GM21723 (cell line): Measurements from ENCODE around the gene ZC3H15.

ENCODE experiments used
- ATAC-seq: cut with Tn5 transposase; IDR thresholded peaks from one replicate; pipeline ENCODE4 v1.9.1; 2021; ENCODE audit warnings: mild to moderate bottlenecking, moderate library complexity; ENCODE audit not compliant: unreplicated experiment

The ZC3H15 gene

DNA sequence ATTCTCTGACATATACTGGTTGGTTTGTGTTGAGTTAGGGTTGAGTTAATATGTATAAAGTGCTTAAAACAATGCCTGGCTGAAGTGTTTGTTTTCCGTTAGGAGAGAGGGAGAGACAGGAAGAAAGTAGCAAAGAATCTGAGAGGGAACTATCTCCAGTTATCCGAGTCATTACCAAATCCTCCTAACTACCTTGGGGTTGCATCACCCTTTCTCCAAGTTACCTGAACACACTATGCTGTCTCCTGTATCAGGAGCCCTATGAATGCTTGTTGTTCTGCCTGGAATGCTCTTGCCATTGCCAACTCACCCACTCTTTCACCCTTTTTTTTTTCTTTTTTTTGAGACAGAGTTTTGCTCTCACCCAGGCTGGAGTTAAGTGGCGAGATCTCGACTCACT is 55.9 kb downstream of the ZC3H15 start:
- no peak for ATAC-seq

DNA sequence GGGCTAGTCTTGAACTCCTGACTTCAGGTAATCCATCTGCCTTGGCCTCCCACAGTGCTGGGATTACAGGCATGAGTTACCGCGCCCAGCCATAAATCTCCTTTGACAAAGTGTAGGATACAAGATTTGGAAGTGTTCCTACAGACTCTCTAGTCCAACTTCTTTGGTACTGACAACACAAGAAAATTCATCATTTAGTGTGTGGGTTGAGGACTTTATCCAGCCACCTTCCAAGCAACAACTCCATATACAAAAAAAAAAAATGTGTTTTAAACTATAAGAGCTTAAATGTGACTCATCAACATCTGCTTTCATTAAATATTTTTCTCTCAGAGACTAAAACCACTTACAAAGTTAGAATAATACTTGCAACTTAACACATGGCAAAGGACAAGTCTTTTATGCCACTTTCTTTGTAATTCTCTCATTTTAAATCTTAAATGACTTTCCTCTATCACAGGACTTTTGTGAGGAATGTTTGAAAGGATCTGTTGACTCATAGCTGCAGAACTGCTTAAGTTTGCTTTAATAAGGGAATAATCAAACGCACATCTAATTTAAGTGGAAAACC is 57.6 kb downstream of the ZC3H15 start:
- ATAC-seq = no peak

DNA sequence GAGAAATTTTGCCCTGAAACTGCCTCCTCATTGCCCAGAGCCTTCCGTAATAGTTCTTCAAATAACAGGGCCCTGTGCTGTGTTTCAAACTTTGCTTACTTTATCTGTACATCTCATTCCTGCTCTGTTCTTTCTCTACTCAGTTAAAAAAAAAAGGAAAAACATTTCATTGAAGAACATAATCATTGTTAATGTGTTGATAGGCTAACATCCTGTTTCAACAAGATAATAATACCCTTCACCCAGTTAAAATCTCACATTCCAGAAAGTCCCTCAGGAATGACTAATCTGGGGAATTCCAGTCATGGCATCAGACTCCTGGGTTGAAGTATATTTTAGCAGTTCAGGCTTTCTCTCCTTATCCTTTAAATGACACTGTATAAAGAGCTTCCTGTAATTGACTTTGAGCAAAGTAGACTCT is 58.2 kb downstream of the ZC3H15 start:
- no peak for ATAC-seq

DNA sequence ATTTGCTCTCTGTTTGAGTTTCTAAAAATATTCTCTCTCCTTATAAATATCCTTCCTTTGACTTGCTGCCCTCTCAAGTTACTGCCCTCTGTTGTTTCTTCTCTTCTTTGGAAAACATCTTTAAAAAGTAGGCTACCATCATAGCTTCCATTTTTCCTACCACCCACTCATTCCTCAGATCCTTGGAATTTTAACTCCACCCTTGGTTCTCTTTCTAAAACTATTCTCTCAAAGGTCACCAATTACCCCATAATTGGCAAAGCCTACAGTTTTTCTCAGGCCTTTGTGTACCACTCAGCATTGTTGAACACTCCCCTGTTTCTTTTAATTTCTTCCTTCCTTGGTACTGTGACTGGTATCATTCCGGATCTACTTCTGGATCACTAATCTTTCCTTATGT is 60.8 kb downstream of the ZC3H15 start:
- ATAC-seq = no peak

DNA sequence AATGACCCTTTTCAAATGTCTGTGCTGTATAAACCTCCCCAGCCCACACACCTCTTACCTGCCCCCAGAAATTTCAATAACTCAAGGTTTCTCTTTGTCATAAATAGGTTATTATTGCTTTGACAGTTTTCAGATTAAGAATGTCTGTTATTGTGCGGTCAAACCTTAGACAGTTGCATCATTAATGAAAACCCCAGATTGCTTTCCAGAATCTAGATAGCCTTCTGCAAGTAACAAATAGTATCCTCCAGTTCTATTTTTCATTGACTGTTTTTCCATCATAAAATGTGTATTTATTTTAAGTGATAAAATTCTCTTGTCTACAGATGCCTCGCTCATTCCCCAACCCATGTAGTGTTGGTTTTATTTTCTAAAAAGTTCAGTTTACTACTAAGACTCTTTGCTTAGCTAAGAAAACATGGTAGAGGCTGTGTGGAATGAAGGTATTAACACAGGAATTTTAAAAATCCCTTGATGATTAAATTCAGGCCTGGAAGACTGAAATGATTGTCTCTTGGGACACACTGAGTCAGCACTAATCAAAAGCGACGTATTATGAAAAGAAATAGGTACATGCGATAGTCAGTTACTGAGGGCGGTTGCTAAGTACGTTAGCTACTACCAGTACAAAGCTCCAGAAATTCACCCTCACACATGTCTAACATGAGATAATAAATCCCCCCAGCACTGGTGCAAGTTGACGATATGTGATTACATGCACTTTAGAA is 65.4 kb downstream of the ZC3H15 start:
- ATAC-seq = no peak

DNA sequence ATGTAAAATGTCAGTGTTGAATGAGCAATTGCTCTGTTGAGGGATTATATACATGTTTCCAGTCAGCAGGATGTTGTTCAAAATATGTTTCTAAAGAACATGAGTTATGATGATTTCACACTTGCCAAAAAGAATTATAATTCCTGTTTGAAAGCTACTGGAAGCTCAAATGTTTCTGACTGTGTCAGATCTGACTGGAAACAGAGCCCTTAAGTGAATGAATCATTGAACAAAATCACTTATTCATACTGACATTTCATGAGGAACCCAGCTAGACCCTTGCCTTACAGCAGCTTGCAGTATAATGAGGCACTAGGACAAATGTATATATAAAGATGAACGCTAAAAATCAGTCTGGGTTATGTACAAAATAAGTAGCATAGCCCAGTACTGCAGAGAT is 68.4 kb downstream of the ZC3H15 start:
- no peak for ATAC-seq

DNA sequence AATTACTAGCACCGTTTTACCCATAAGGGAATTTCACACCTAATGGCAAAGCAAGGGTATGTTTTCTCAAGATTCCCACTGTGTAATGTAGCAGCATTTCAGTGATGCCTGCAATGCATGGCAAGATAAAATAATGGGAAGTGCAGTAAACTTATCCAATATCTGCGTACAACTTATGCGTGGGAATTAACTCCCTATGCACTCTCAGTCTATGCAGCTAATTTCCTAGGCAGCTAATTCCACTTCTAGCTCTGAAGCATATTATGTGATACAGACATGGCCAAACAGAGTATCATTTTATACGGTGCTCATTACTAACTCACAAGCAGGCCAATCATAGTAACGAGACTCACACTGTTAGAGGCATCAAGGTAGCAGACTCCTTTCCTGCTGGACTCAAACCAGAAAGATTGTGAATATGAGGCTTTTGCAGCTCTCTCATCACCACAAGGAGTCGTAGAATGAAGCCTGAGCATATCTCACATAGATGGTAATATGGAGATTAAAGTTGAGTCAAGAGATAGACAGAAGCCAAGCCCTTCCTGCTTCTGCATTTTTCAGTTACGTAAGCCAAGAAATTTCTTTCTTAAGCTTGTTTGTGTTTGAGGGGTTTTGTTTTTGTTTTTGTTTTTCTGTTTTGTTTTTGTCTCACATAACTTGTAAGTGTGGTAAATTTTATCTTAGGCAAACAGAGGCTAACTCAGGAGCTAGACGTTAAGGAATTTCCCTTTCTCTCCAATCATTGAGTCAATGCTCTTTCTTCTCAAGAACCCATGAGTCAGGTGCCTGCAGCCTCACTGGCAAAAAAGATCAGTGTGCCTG is 69.0 kb downstream of the ZC3H15 start:
- ATAC-seq = no peak

DNA sequence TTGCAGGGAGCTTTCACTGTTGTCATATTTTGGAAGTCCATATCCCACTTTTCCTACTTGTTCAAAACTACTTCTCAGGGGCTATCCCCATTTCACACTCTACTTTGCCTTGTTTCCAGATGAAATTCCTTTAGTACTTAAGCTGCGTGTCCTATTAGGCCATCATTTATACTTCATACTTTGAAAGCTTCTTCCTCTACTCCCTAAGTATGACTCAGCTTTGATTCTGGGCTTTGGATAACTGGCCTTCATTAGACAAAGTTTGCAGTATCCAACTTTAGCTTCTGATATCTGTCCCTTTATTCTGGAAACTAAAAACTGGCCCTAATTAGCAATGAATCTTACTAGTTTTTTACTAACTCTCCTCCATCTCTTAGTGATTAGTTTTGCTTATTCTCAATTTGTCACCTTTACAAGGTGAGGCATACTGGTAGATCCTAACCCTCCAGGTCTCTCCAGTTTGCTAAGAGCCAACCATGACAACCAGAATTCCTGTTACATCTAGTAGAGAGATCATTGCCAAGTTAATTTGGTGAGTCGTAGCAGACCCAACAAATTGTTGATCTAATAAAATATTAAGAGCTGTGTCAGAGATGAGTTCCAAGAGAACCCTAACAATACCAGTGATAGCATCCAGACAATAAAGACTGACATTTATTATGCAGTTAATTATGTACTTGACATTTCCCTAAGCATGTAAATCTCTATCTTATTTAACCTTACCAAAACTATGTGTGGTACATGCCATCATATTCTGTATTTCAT is 72.6 kb downstream of the ZC3H15 start:
- ATAC-seq = no peak
